GM12872 (cell line): ENCODE results near the gene ENAM.

ENCODE experiments used
- CTCF ChIP-seq: IDR thresholded peaks from 3 replicates; pipeline ENCODE4 v1.5.1; 2011; ENCODE audit warnings: low read depth, mild to moderate bottlenecking, low read length, moderate library complexity; ENCODE audit not compliant: insufficient read depth

Gene ENAM

GRCh38 chr4:70654605-70655011, 26.1 kb downstream of the ENAM start:
- TF ChIP-seq CTCF = no peak

DNA sequence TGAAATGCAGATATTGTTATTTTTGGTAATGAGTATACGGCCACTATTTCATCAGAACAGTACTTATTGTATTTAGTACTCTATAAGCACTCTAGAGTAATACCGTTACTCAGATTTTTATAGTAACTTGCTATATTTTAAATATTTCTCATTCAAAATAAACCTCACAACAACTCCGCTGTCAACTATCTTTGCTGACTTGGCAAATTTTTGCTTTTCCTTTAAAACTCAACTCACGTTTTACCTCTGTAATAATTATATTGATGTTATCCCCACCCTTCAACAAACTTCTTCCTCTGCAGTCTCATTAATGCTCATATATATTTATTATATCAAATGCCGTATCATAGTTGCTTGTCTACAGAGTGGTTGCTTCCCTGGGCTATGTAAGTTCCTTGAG, 28.8 kb downstream of the ENAM start:
- no peak for TF ChIP-seq CTCF

DNA sequence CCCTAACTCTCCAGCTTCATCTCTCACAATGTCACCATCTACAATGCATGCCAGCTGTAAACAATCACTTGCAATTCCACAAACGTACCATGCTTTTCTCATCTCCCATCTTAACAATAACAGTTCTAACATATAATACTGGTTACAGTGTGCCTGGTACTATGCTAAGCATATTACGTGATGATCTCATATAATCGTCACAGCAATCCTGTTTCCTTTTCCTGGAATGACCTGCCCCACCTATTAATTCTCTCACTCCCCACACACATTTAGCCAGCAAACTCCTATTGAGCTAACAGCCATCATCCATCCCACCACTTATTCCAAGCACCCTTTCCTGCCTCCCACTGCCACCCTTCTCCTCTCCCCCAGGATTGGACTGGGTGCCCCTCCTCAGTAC, 29.9 kb downstream of the ENAM start:
- no peak for TF ChIP-seq CTCF

DNA sequence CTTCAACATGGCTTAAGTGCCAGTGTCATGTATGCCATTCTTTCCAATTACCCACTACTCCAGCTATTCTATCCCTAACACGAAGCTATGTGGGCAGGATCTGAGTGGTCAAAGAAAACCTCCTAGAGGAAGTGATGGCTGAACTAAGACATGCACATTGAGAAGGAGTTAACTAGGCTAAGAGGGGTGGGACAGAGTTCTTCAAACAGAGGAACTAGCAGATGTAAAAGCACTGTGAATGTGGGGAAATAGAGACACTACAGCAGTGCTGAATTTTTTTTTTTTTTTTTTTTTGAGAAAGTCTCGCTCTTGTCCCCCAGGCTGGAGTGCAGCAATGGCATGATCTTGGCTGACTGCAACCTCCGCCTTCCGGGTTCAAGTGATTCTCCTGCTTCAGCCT, 31.6 kb downstream of the ENAM start:
- no peak for TF ChIP-seq CTCF

DNA sequence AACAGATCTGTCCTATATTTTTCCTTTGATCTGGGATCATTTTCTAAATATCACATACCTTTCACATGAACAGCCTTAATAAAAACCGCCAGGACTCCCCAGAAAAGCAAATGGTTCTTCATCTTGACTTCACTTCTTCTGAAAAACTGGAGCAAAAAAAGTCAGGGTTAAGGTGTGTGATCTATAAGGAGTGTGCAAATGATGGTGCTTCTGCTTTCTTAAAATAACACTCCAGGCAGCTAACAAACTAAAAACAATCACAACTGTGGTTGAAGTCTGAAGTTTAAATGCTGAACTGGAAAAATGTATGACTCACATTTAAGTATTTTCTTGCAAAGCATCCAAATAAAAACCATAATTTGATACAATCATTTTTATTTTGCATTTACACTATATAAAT, 37.8 kb downstream of the ENAM start, which contains the start of gene JCHAIN:
Gene JCHAIN (minus strand): TSS at position 140 of the 400 bp plus-strand sequence. CDS start 18 bp downstream, at position 122.
- no peak for TF ChIP-seq CTCF

- no peak for TF ChIP-seq CTCF
Observed at GRCh38 chr4:70667740-70668535, 39.4 kb downstream of the ENAM start.

- TF ChIP-seq CTCF = no peak
Observed at GRCh38 chr4:70670332-70671014, 41.9 kb downstream of the ENAM start.
